HepG2 (cell line): ENCODE results near the gene WNT4. TPM values are rescaled to one million over a fixed set of nuclear protein-coding genes. Genes with fewer than 3 reads are reported as not detected.

Experiments
- ATAC-seq: fragments of 200-7000 bp; cut with Tn5 transposase; 3 replicates; pipeline ENCODE4 v1.9.1; 2020; ENCODE audit warnings: mild to moderate bottlenecking, moderate library complexity
- BruUV-seq: library from RNA; stranded (reverse); fragments of 400-500 nt; replicated peaks from 2 replicates; lab custom pipeline; 2021; lab: Mats Ljungman, UMichigan
- CTCF ChIA-PET: fragments of 300-600 bp; formaldehyde crosslinking; extraction: SDS; loops from one replicate; lab custom pipeline; 2021; ENCODE audit warnings: low total read pairs, inconsistent platforms, low intra/inter-chr PET ratio; lab: Yijun Ruan, JAX
- POLR2A ChIA-PET: fragments of 350-600 bp; sonication (Branson Sonifier 250); formaldehyde crosslinking; loops from one replicate; lab custom pipeline; 2020; ENCODE audit warnings: antibody characterized with exemption, inconsistent platforms; lab: Yijun Ruan, JAX
- DNase-seq: peaks from one replicate; pipeline ENCODE4 v3.0.0-alpha.2; 2015; ENCODE audit warnings: low spot score
- FAIRE-seq: peaks from 3 replicates; lab custom pipeline; 2011; peaks lifted over from hg19 to GRCh38; lab: Jason Lieb, UNC
- H2AFZ ChIP-seq: one replicate; pipeline ENCODE4 v1.6.1; 2011; ENCODE audit warnings: low read length, inconsistent platforms
- H3K27ac ChIP-seq: fragments of 300-600 bp; 3 replicates; pipeline ENCODE4 v1.8.0; 2011; ENCODE audit warnings: mixed run types, mild to moderate bottlenecking, mixed read lengths, low read length, inconsistent platforms; ENCODE audit not compliant: insufficient read depth; ENCODE audit errors: extremely low read length
- H3K27me3 ChIP-seq, 2 experiments: fragments of 200-600 bp in 1 of 2; 2 replicates in 1 of 2; 3 replicates in 1 of 2; pipeline versions ENCODE4 v1.6.0 to v1.8.0; 2011; ENCODE audit warnings: low read length in 2 of 2, mild to moderate bottlenecking in 2 of 2, moderate library complexity in 2 of 2, inconsistent platforms in 1 of 2; ENCODE audit not compliant: insufficient read depth in 2 of 2, control insufficient read depth in 1 of 2
- H3K36me3 ChIP-seq, 2 experiments: fragments of 200-600 bp in 1 of 2; replicated peaks in 1 of 2; 2 replicates in 1 of 2; 3 replicates in 1 of 2; pipeline versions ENCODE4 v1.5.1 to v1.8.0; 2011; ENCODE audit warnings: low read length in 2 of 2, inconsistent platforms in 1 of 2; ENCODE audit not compliant: insufficient read depth in 2 of 2, control insufficient read depth in 1 of 2
- H3K4me1 ChIP-seq: 2 replicates; pipeline ENCODE4 v1.5.1; 2012; ENCODE audit warnings: low read length, inconsistent platforms; ENCODE audit not compliant: insufficient read depth
- H3K4me2 ChIP-seq: 2 replicates; pipeline ENCODE4 v1.6.0; 2011; ENCODE audit warnings: low read depth, low read length, inconsistent platforms
- H3K4me3 ChIP-seq, 3 experiments: fragments of 200-600 bp in 1 of 3; sonication (generic), shearing (Covaris generic) in 1 of 3; replicated peaks in 1 of 3; 2 replicates each; pipeline ENCODE4 v1.5.1; 2011 to 2016; ENCODE audit warnings: low read length in 3 of 3, inconsistent platforms in 2 of 3, low read depth in 2 of 3, mild to moderate bottlenecking in 2 of 3, control low read depth in 1 of 3, mixed read lengths in 1 of 3; ENCODE audit not compliant: insufficient read depth in 1 of 3
- H3K79me2 ChIP-seq: one replicate; pipeline ENCODE4 v1.6.1; 2011; ENCODE audit warnings: low read length, inconsistent platforms; ENCODE audit not compliant: insufficient read depth
- H3K9ac ChIP-seq: 2 replicates; pipeline ENCODE4 v1.6.0; 2011; ENCODE audit warnings: mild to moderate bottlenecking, low read depth, low read length, inconsistent platforms; ENCODE audit not compliant: insufficient read depth
- H3K9me3 ChIP-seq: 2 replicates; pipeline ENCODE4 v1.5.1; 2012; ENCODE audit warnings: mild to moderate bottlenecking, low read length
- H4K20me1 ChIP-seq: 2 replicates; pipeline ENCODE4 v1.6.0; 2011; ENCODE audit warnings: inconsistent platforms, mild to moderate bottlenecking, low read length, moderate library complexity; ENCODE audit not compliant: insufficient read depth
- CC2D1A ChIP-seq: sonication (generic); formaldehyde crosslinking; IDR thresholded peaks from 2 replicates; pipeline ENCODE4 v1.8.1; 2023; ENCODE audit warnings: mild to moderate bottlenecking, missing genetic modification reagents
- FUBP1 ChIP-seq: sonication (generic); formaldehyde crosslinking; IDR thresholded peaks from 2 replicates; pipeline ENCODE4 v1.5.1; 2020; ENCODE audit warnings: missing genetic modification reagents, mild to moderate bottlenecking, borderline replicate concordance
- KDM6A ChIP-seq: IDR thresholded peaks from 2 replicates; pipeline ENCODE4 v1.6.1; 2016; ENCODE audit warnings: low read depth
- NAIF1 ChIP-seq: sonication (generic); formaldehyde crosslinking; IDR thresholded peaks from 2 replicates; pipeline ENCODE4 v1.5.0; 2020; ENCODE audit warnings: mild to moderate bottlenecking, missing genetic modification reagents, borderline replicate concordance
- NFE2 ChIP-seq: sonication (generic); formaldehyde crosslinking; IDR thresholded peaks from 2 replicates; pipeline ENCODE4 v1.4.0; 2020; ENCODE audit warnings: missing genetic modification reagents
- ZNF253 ChIP-seq: sonication (generic); formaldehyde crosslinking; IDR thresholded peaks from 2 replicates; pipeline ENCODE4 v1.8.0; 2022; ENCODE audit warnings: mild to moderate bottlenecking, missing genetic modification reagents, borderline replicate concordance
- ZNF7 ChIP-seq: IDR thresholded peaks from 2 replicates; pipeline ENCODE4 v1.6.1; 2016; ENCODE audit warnings: missing biosample characterization, missing genetic modification reagents
- WGBS: methylation state at CpG from one replicate; pipeline ENCODE4 v1.1.6; 2017; ENCODE audit warnings: low lambda C conversion rate; 5-methylcytosine and 5-hydroxymethylcytosine counted together
- in situ Hi-C: cut with HindIII; loops from 2 replicates; pipeline ENCODE4 v1.10.0; 2017; ENCODE audit warnings: low pct_unique_long_range_greater_than_20kb; ENCODE audit not compliant: extremely low pct_ligation_motif_present
- intact Hi-C: fragments of 100-400 bp; cut with micrococcal nuclease; formaldehyde crosslinking; loops from one replicate; pipeline ENCODE4 v1.10.0; 2022; ENCODE audit not compliant: unreplicated experiment
- polyA plus RNA-seq, 8 experiments: library from polyadenylated mRNA; depleted of rRNA in 3 of 8; stranded (reverse) in 7 of 8; unstranded in 1 of 8; fragments of >200 nt; fragmentation: Illumina TruSeq in 4 of 8; extraction: Trizol in 4 of 8; gene quantifications; 2 replicates each; pipeline versions ENCODE4 v1.2.1 to v1.2.3, GENCODE V29; 2011 to 2016; ENCODE audit warnings: low read depth in 4 of 8, missing spikeins in 1 of 8, mixed read lengths in 1 of 8; ENCODE audit not compliant: insufficient read depth in 1 of 8
- total RNA-seq, 5 experiments: library from RNA; depleted of rRNA; stranded (reverse); fragments of >200 nt; fragmentation: Illumina TruSeq; extraction: Trizol; gene quantifications; 2 replicates each; pipeline ENCODE4 v1.2.3, GENCODE V29; 2016; ENCODE audit warnings: low read depth in 1 of 5
- TF ChIP-seq, protein P1 (sequence below): sonication (generic); formaldehyde crosslinking; IDR thresholded peaks from 2 replicates; pipeline ENCODE4 v1.4.0; 2020; ENCODE audit warnings: mild to moderate bottlenecking, missing genetic modification reagents
- TF ChIP-seq, protein P2 (sequence below): sonication (generic); formaldehyde crosslinking; IDR thresholded peaks from 2 replicates; pipeline ENCODE4 v1.5.1; 2020; ENCODE audit warnings: mild to moderate bottlenecking, missing genetic modification reagents, moderate library complexity

WNT4 gene
- total and polyA plus RNA-seq, 2 of the 13 experiments (the other 11 are each of a cell fraction or from before 2014, with no cell fraction given): not detected

- H3K4me2 ChIP-seq: no peak overlapping the region
- ChIA-PET CTCF (no interaction called here), POLR2A (no interaction called here)
- H2AFZ ChIP-seq: no peak overlapping the region
- no peaks in the 10 kb centered on the region for H3K9me3 ChIP-seq
- H3K27ac ChIP-seq: no peak overlapping the region
- in situ Hi-C loops: no loop called here
- 93% methylated on average over 3 of the region's 3 CpGs for WGBS
- peaks cover 51% of the 10 kb centered on the region for H3K79me2 ChIP-seq
- no peaks in the 10 kb centered on the region for H3K27me3 ChIP-seq
- ATAC-seq (no peak), FAIRE-seq (no peak), DNase-seq (no peak)
- peaks cover 6 to 76% of the 10 kb centered on the region in 2 experiments for H3K36me3 ChIP-seq
- H3K4me1 ChIP-seq: 0 out of 2 replicates have a peak, but pooled peaks cover 6% of the 10 kb centered on the region
- H4K20me1 ChIP-seq: peaks cover 42% of the 10 kb centered on the region
- no TSS peak for BruUV-seq
- H3K9ac ChIP-seq: no peak overlapping the region
- H3K4me3 ChIP-seq: no peak overlapping the region
- intact Hi-C loops: no loop called here
- TF ChIP-seq FUBP1 (CRISPR knock-in tag): no peak
- no peak for TF ChIP-seq NFE2 (CRISPR knock-in tag)
- no peak for TF ChIP-seq NAIF1 (CRISPR knock-in tag)
- TF ChIP-seq ZNF253 (CRISPR knock-in tag): no peak
- TF ChIP-seq, protein P1, sequence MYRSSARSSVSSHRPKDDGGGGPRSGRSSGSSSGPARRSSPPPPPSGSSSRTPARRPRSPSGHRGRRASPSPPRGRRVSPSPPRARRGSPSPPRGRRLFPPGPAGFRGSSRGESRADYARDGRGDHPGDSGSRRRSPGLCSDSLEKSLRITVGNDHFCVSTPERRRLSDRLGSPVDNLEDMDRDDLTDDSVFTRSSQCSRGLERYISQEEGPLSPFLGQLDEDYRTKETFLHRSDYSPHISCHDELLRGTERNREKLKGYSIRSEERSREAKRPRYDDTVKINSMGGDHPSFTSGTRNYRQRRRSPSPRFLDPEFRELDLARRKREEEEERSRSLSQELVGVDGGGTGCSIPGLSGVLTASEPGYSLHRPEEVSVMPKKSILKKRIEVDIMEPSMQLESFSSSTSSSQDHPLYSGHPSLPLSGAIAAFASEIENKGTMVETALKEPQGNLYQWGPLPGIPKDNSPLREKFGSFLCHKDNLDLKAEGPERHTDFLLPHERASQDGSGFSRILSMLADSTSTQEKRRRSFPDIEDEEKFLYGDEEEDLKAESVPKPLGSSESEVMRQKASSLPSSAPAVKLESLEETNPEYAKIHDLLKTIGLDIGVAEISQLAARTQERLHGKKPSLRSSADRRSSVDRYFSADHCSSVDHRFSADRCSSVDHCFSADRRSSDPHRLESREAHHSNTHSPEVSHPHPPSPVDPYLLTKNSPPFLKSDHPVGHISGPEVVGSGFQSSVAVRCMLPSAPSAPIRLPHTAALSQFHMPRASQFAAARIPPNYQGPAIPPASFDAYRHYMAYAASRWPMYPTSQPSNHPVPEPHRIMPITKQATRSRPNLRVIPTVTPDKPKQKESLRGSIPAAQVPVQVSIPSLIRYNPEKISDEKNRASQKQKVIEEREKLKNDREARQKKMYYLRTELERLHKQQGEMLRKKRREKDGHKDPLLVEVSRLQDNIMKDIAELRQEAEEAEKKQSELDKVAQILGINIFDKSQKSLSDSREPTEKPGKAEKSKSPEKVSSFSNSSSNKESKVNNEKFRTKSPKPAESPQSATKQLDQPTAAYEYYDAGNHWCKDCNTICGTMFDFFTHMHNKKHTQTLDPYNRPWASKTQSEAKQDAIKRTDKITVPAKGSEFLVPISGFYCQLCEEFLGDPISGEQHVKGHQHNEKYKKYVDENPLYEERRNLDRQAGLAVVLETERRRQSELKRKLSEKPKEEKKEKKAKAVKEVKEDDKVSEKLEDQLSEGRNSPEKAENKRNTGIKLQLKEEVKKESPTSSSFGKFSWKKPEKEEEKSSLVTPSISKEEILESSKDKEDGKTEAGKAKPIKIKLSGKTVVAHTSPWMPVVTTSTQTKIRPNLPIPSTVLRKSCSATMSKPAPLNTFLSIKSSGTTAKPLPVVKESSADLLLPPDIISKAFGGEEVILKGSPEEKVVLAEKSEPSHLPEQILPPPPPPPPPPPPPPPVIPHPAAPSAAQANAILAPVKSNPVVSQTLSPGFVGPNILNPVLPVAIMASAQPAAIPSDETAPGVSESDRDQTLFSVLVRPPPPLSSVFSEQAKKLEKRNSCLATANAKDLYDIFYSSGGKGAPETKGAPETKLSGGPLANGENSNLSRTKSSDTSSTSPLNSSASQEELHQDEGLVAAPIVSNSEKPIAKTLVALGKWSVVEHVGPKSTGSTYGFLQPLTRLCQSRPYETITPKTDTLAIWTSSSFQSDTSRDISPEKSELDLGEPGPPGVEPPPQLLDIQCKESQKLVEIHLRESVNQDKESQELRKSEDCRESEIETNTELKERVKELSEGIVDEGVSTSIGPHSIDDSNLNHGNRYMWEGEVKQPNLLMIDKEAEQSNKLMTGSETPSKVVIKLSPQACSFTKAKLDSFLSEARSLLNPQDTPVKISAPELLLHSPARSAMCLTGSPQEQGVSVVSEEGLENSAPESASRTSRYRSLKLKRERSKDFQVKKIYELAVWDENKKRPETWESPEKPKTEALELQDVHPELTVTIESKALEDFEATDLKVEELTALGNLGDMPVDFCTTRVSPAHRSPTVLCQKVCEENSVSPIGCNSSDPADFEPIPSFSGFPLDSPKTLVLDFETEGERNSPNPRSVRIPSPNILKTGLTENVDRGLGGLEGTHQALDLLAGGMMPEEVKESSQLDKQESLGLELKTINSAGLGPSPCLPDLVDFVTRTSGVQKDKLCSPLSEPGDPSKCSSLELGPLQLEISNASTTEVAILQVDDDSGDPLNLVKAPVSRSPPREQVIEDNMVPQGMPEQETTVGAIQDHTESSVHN (CRISPR knock-in tag): no peak
- TF ChIP-seq KDM6A (CRISPR knock-in tag): no peak
- no peak for TF ChIP-seq ZNF7
- TF ChIP-seq CC2D1A (CRISPR knock-in tag): no peak
- TF ChIP-seq, protein P2, sequence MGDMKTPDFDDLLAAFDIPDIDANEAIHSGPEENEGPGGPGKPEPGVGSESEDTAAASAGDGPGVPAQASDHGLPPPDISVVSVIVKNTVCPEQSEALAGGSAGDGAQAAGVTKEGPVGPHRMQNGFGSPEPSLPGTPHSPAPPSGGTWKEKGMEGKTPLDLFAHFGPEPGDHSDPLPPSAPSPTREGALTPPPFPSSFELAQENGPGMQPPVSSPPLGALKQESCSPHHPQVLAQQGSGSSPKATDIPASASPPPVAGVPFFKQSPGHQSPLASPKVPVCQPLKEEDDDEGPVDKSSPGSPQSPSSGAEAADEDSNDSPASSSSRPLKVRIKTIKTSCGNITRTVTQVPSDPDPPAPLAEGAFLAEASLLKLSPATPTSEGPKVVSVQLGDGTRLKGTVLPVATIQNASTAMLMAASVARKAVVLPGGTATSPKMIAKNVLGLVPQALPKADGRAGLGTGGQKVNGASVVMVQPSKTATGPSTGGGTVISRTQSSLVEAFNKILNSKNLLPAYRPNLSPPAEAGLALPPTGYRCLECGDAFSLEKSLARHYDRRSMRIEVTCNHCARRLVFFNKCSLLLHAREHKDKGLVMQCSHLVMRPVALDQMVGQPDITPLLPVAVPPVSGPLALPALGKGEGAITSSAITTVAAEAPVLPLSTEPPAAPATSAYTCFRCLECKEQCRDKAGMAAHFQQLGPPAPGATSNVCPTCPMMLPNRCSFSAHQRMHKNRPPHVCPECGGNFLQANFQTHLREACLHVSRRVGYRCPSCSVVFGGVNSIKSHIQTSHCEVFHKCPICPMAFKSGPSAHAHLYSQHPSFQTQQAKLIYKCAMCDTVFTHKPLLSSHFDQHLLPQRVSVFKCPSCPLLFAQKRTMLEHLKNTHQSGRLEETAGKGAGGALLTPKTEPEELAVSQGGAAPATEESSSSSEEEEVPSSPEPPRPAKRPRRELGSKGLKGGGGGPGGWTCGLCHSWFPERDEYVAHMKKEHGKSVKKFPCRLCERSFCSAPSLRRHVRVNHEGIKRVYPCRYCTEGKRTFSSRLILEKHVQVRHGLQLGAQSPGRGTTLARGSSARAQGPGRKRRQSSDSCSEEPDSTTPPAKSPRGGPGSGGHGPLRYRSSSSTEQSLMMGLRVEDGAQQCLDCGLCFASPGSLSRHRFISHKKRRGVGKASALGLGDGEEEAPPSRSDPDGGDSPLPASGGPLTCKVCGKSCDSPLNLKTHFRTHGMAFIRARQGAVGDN (CRISPR knock-in tag): no peak
Observed at GRCh38 chr1:22089134-22089571, 53.7 kb downstream of the WNT4 start.
